Fibroblast of pulmonary artery (primary cell): ENCODE data around the gene UBR2.
A peak's percentile ranks its signal among the peaks of the same experiment; 100 is the strongest.

ENCODE experiments used
- DNase-seq: peaks from one replicate; pipeline ENCODE4 v3.0.0-alpha.2; 2010; ENCODE audit warnings: low read depth
- H3K4me3 ChIP-seq: replicated peaks from 2 replicates; pipeline ENCODE4 v1.5.1; 2011; ENCODE audit warnings: low read depth, mild to moderate bottlenecking, control low read depth, low read length, moderate library complexity
- CTCF ChIP-seq: IDR thresholded peaks from 2 replicates; pipeline ENCODE4 v1.5.1; 2011; ENCODE audit warnings: mild to moderate bottlenecking, control low read depth, low read length, inconsistent platforms; ENCODE audit errors: missing control alignments

UBR2 gene

DNA sequence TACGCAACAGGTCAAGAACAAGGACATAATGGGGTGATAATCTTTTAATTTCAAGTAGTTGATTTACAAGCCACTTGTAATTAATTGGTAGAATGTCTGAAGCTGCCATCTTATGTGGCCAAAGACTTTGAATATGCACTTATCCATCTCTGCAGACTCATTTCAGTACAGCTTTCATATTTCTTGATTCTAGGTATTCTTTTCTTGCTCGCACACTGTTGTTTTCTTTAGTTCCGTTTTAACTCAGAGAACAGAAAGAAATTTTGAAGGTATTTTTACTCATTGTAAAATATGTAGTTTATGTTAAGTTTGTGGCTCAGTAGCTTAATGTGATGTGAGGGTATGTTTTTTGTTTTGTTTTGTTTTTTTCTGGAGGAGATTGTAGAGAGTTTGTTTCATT, 73.9 kb downstream of the UBR2 start:
- no peak for DNase-seq
- H3K4me3 ChIP-seq: no peak overlapping the region
- TF ChIP-seq CTCF: no peak

DNA sequence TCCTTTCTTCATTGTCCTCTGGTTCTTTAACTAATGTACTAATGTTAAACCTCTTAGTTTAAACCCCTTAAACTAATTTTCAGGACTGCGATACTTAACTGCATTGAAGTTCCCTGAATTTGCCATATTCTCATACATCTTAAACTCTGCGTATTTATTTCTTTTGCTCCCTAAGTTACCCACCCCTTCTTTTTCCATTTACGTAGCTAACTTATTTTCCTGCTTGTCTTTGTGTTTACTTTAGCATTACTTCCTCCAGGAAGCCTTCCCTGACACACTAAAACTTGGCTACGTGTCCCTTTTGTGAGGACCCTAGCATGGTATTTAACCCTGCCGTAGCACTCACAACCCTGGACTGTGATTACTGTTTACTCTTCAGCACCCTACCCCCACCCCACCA, 79.0 kb downstream of the UBR2 start:
- H3K4me3 ChIP-seq: no peak overlapping the region
- no peak for DNase-seq
- TF ChIP-seq CTCF: no peak

DNA sequence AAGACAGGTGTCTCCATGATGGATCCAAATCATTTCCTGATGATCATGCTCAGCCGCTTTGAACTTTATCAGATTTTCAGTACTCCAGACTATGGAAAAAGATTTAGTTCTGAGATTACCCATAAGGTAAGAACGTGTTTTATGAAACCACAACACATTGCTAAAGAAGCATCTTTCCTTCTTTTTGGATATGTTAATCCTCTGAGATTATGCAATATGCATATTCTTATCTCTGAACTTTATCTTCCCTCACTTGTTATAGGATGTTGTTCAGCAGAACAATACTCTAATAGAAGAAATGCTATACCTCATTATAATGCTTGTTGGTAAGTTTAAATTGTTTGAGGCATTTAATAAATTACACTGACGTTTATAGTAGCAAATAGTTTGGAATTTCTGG, 80.4 kb downstream of the UBR2 start:
- no peak overlapping the region for H3K4me3 ChIP-seq
- no peak for TF ChIP-seq CTCF
- no peak for DNase-seq

DNA sequence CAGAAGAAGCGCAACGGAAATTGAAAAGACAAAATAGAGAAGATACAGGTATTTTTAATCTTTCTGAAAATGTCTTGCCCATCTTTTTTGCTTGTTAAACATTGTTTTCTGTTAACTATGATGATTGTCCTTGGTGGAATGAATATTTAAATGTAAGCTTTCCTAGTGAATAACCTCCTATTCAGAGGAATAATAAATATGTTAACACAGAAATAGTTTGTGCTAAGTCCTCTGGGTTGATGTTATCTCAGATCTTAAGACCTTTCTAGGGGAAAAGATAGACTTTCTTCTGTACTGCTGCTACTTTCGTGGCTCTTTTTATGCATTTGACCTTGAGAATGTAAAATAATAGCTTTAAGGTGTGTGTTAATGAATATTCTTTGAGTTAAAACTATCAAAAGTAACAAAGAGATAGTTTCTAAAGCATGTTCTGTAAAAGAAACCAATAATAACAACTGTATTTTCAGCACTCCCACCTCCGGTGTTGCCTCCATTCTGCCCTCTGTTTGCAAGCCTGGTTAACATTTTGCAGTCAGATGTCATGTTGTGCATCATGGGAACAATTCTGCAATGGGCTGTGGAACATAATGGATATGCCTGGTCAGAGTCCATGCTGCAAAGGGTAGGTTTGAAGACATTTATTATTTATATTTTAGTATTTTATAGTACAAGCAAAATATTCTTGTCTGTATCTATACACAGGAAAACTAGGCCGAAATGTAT, 88.4 kb downstream of the UBR2 start:
- no peak for DNase-seq
- no peak overlapping the region for H3K4me3 ChIP-seq
- TF ChIP-seq CTCF: no peak

DNA sequence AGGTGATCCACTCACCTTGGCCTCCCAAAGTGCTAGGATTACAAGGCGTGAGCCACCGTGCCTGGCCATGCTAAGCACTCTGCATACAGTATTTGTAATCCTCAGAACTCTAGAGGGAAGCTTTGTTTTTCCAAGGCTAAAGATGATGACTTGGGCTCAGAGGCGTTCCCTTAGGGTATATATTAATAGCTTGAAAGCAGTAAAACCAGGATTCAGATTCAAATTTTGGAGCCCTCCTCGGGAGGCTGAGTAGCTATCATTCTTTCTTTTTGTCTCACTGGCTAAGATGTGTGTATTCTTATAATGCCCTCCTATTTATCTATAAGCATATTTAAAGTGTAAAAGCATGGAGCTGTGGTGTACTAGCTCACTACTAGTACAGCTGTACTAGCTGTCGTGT, 90.0 kb downstream of the UBR2 start:
- H3K4me3 ChIP-seq: no peak overlapping the region
- no peak for TF ChIP-seq CTCF
- DNase-seq: no peak

- TF ChIP-seq CTCF: no peak
- no peak for DNase-seq
- no peak overlapping the region for H3K4me3 ChIP-seq
These were observed 96.0 kb downstream of the UBR2 start for GRCh38 chr6:42659806-42660205.

DNA sequence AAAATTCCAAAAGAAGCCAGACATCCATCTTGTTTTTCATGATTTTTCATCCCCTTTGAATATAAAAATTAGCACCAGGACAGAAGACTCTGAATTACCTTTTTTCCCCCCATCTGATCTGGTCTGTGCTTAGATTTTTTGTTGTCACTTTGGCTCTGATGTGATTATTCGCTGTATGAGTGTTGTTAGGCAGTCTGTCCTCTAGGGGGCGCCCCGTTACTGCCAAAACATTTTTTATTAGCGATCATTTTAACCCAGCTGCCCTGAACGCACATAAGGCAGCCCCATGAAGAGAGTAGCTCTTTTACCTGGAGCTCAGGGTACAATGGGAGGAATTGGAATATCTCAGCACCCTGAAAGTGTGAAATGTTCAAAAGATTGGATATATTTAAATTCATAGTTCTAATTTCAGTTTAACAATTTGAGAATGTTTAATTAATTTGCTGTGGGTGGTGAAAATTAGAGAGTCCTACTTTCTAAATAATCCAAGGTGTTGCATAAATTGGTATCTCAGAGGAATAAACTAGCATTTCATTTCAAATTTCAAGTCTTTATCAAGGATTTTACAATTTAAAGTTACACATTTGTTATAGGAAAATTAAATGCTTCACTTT, 97.8 kb downstream of the UBR2 start:
- peak; percentile 80 for DNase-seq
- H3K4me3 ChIP-seq: no peak overlapping the region
- peak; percentile 85 for TF ChIP-seq CTCF
